ENCODE data around the gene RGS6. TPM values are rescaled to one million over a fixed set of nuclear protein-coding genes. Genes with fewer than 3 reads are reported as not detected.
"Not testable (repeated sequence)": the region's sequence is repeated elsewhere in the genome, so short reads cannot be mapped to it uniquely, and the experiment has no call there.

Gene RGS6
- polyA plus RNA-seq (ENCODE audit: insufficient read length): 7.6 TPM

- peak; percentile 59 for DNase-seq
These were observed at the start of gene RGS6 for GRCh38 chr14:71932229-71932981. Gene RGS6 (plus strand): TSS chr14:71932429.

- DNase-seq: no peak
These were observed 49.1 kb upstream of the RGS6 start for GRCh38 chr14:71883094-71883493.

GRCh38 chr14:71885301-71885700 is 46.9 kb upstream of the RGS6 start:
- DNase-seq: no peak

DNA sequence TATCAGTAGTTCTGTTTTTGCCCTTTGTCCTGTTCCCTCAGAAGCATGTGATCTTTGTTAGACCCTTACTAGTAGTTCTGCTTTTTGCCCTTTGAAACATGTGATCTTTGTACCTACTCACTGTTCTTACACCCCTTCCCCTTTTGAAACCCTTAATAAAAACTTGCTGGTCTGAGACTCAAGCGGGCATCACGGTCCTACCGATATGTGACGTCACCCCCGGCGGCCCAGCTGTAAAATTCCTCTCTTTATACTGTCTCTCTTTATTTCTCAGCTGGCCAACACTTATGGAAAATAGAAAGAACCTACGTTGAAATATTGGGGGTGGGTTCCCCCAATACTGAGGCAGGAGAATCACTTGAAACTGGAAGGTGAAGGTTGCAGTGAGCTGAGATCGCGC is 44.4 kb upstream of the RGS6 start:
- not testable (repeated sequence) for DNase-seq

- DNase-seq: no peak
These were observed 41.7 kb upstream of the RGS6 start for GRCh38 chr14:71890541-71890940.

GRCh38 chr14:71891185-71891584 is 41.0 kb upstream of the RGS6 start:
- no peak for DNase-seq

DNA sequence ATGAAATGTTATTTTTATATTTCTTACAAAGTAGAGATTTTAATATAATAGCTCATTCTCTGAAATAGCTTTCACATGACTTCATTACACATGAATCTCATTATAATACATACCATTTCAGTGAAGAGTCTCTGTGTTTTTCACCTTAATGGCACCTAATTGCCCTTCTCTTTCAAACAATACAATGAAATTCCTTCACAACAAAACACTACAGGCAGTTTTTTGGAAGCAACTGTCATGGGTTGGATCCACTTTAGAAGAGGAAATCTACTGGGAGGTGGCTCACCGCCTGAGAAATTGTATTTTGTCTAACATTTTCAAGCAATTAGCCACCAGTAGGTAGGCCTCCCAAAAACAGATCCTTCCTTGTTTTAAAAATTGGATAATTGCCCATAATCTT is 40.3 kb upstream of the RGS6 start:
- no peak for DNase-seq

- no peak for DNase-seq
These were observed 27.2 kb upstream of the RGS6 start for GRCh38 chr14:71905031-71905430.

- DNase-seq: no peak
These were observed 26.4 kb upstream of the RGS6 start for GRCh38 chr14:71905860-71906259.

GRCh38 chr14:71907793-71908515 is 24.3 kb upstream of the RGS6 start:
- no peak for DNase-seq

DNA sequence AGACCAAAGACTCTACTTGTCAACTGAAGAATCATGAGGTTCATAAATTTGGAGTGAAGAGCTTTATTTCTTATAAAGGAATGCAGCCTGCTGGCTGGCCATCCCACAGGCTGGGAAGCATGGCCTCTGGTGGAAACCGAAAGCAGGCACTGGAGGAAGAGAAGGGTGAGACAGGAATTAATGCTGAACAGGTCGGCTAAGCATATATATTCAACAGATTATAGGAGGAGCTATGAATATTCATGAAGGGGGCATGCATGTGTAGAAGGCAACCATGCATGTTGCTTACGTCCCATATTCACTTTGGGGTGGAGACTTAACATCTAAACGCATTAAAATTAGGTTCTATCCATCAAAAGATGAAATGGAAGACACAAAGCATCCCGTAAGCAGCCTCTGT is 20.6 kb upstream of the RGS6 start:
- DNase-seq: no peak

- no peak for DNase-seq
These were observed 18.9 kb upstream of the RGS6 start for GRCh38 chr14:71913342-71913741.

- no peak for DNase-seq
These were observed 13.3 kb upstream of the RGS6 start for GRCh38 chr14:71918955-71919354.

DNA sequence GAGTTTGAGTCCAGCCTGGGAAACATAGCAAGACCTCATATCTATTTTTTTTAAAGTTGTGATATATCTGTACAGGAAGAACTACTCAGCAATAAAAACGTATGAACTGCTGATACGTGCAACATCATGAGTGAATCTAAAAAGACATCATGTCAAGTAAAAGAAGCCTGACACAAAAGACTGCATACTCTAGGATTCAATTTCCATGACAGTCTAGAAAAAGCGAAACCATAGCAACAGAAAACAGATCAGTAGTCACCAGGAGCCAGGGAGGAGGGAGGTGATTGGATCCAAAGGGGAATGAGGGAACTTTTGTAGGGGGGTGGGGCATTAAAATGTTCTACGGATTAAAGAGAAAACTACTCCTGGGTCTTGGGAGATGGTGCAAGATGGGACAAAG is 8.7 kb upstream of the RGS6 start:
- no peak for DNase-seq

DNA sequence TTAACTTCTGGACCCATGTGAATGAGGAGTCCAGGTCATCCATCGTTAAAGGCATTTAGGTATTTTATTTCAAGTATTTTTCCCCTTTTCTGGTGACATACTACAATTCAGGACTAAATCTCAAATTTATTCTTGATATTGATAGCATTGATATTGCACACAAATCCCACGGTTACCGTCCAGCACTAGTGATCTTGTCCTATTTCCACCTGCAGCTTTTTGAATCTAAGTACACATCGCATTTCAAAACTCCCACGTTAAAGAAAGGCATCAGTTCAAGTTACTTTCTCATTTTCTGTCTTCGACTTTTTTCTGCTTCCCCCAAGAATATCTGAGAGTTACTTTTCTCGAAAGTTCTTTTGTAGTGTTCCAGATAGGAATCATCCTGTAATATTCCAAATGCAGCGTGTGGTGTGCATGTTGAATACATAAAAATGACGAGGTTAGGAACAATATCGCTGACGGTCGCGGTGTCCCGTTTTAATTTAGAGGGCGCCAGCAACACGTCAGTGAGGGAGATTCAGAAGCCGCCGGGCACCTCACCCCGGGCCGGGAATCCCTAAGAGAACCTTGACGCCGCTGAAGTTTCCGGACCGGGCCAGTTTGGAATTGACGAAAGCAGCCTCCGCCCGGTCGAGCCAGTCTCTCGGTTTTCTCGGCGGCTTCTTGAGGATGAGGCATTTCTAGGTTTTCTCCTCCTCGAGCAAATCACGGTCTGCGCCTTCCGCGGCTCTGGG is 569 bp upstream of the RGS6 start:
- DNase-seq: peak; percentile 40

- DNase-seq: peak; percentile 18
These were observed 865 bp downstream of the RGS6 start for GRCh38 chr14:71933001-71933587.

DNA sequence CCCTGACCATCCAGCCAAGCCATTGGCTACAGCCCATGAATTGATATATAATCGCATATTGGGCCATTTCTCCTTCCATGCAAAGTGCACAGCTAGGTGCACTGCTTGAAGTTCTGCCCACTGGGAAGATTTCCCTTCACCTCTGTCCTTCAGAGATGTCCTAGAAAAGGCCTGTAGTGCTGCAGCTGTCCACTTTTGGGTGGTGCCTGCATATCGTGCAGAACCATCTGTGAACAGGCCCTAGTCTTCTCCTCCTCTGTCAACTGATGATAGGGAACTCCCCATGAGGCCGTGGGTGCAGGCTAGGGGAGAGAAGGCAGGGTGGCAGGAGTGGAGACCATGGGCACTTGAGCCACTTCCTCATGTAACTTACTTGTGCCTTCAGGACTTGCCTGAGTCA is 6.0 kb downstream of the RGS6 start:
- DNase-seq: not testable (repeated sequence)

DNA sequence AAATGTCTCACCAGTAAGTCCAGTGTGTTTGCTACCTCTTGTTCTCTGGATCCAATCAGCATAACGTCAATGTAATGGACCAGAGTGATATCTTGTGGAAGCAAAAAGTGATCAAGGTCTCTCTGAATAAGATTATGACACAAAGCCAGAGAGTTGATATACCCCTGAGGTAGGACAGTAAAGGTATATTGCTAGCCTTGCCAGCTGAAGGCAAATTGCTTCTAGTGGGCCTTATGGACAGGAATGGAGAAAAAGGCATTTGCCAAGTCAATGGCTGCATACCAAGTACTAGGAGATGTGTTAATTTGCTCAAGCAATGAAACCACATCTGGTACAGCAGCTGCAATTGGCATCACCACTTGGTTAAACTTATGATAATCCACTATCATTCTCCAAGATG is 7.1 kb downstream of the RGS6 start:
- not testable (repeated sequence) for DNase-seq

- DNase-seq: not testable (repeated sequence)
These were observed 8.3 kb downstream of the RGS6 start for GRCh38 chr14:71940500-71940899.

GRCh38 chr14:71941616-71942015 is 9.4 kb downstream of the RGS6 start:
- not testable (repeated sequence) for DNase-seq

GRCh38 chr14:71942904-71943694 is 10.9 kb downstream of the RGS6 start:
- no peak for DNase-seq

DNA sequence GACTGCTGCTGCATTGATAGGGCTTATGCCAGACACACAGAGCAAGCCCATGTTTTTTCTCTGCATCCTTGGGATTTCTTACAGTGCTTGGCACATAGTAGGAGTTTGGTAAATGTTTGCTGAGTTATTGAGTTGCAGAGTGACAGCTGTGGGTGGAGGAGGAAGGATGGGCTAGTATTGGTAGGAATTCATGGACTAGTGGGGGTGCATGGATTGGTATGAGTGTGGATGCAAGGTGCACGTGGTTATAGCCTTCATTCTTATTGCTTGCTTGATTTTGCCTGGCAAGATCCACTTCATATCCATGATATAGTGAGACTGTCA is 11.4 kb downstream of the RGS6 start:
- no peak for DNase-seq

Measured in hindlimb muscle (tissue), 1 donor.